Measurements from ENCODE around the gene TRMT10B. TPM values are rescaled to one million over a fixed set of nuclear protein-coding genes. Genes with fewer than 3 reads are reported as not detected.
A peak's percentile ranks its signal among the peaks of the same experiment; 100 is the strongest.

TRMT10B gene
- total and polyA plus RNA-seq, 2 of the 13 experiments (the other 11 are each of a cell fraction or from before 2014, with no cell fraction given) = 3.1 to 3.9 TPM

GRCh38 chr9:37778534-37778933 lies 24.9 kb downstream of the TRMT10B start:
- Histone ChIP-seq H3K79me2 (ENCODE audit: insufficient read depth, low read length) (peaks cover 17% of the 10 kb centered on the region), H3K4me3 (replicated peaks in 1 of 3; ENCODE audit: insufficient read depth in 1 of 3, low read depth in 2 of 3, low read length in 3 of 3) (no peak overlapping the region), H3K36me3 (replicated peaks in 1 of 2; ENCODE audit: control insufficient read depth in 1 of 2, insufficient read depth in 2 of 2, low read length in 2 of 2) (peaks cover 11 to 68% of the 10 kb centered on the region in 2 experiments), H3K4me1 (ENCODE audit: insufficient read depth, low read length) (peaks cover 18% of the 10 kb centered on the region), H2AFZ (ENCODE audit: low read length) (no peak overlapping the region), H3K9me3 (ENCODE audit: low read length) (no peaks in the 10 kb centered on the region), H3K27ac (ENCODE audit: extremely low read length, insufficient read depth, low read length) (no peak overlapping the region), H3K9ac (ENCODE audit: insufficient read depth, low read depth, low read length) (no peak overlapping the region), H3K4me2 (ENCODE audit: low read depth, low read length) (no peak overlapping the region), H4K20me1 (ENCODE audit: insufficient read depth, low read length) (peaks cover 3% of the 10 kb centered on the region; the same call in 1 of the 2 replicates), H3K27me3 (ENCODE audit: control insufficient read depth in 1 of 2, insufficient read depth in 2 of 2, low read length in 2 of 2) (no peaks in the 10 kb centered on the region)
- ChIA-PET CTCF (ENCODE audit: low intra/inter-chr PET ratio, low total read pairs) (no interaction called here), POLR2A (no interaction called here)
- TF ChIP-seq TARDBP (CRISPR knock-in tag; IDR thresholded peaks at IDR 0.05) = no peak
- no peak for TF ChIP-seq ZNF589 (CRISPR knock-in tag; conservative IDR thresholded peaks at IDR 0.05)
- TF ChIP-seq SNAPC5 (CRISPR knock-in tag; IDR thresholded peaks at IDR 0.05; ENCODE audit: borderline replicate concordance) = no peak
- no peak for TF ChIP-seq GPBP1L1 (CRISPR knock-in tag; IDR thresholded peaks at IDR 0.05)
- ATAC-seq = no peak
- intact Hi-C loops (cut with micrococcal nuclease; ENCODE audit: unreplicated experiment) = no loop called here
- BruUV-seq (replicated peaks) = no TSS peak
- in situ Hi-C loops (cut with HindIII; ENCODE audit: extremely low pct_ligation_motif_present, low pct_unique_long_range_greater_than_20kb) = no loop called here
- no peak for DNase-seq (ENCODE audit: low spot score)
- 100% methylated on average over 2 of the region's 2 CpGs for WGBS (ENCODE audit: low lambda C conversion rate)
- no peak for FAIRE-seq

GRCh38 chr9:37784291-37784615 lies 30.6 kb downstream of the TRMT10B start:
- 0% methylated on average over 6 of the region's 6 CpGs for WGBS (ENCODE audit: low lambda C conversion rate)
- FAIRE-seq = no peak
- peak overlapping the region; percentile 91 for H3K9ac ChIP-seq (ENCODE audit: insufficient read depth, low read depth, low read length)
- peak overlapping the region; percentile 81 to 95 (median 95) for H3K4me3 ChIP-seq (replicated peaks in 1 of 3; ENCODE audit: insufficient read depth in 1 of 3, low read depth in 2 of 3, low read length in 3 of 3)
- peaks cover 40% of the 10 kb centered on the region for H3K4me1 ChIP-seq (ENCODE audit: insufficient read depth, low read length)
- H3K79me2 ChIP-seq (ENCODE audit: insufficient read depth, low read length) = peaks cover 33% of the 10 kb centered on the region
- in situ Hi-C loops (cut with HindIII; ENCODE audit: extremely low pct_ligation_motif_present, low pct_unique_long_range_greater_than_20kb) (no loop called here), intact Hi-C loops (cut with micrococcal nuclease; ENCODE audit: unreplicated experiment) (loop anchor here (10.0 kb wide), 1 partner anchor 299 kb away; the partner anchor contains the start of gene POLR1E)
- TF ChIP-seq ARID2 (CRISPR knock-in tag; IDR thresholded peaks at IDR 0.05; ENCODE audit: borderline replicate concordance) = 0 out of 2 replicates have a peak, but pooled peaks have one; percentile 16
- no peak for TF ChIP-seq ZNF878 (CRISPR knock-in tag; IDR thresholded peaks at IDR 0.05)
- H2AFZ ChIP-seq (ENCODE audit: low read length) = no peak overlapping the region
- peaks cover 3% of the 10 kb centered on the region; the same call in 1 of the 2 replicates for H4K20me1 ChIP-seq (ENCODE audit: insufficient read depth, low read length)
- H3K36me3 ChIP-seq (replicated peaks in 1 of 2; ENCODE audit: control insufficient read depth in 1 of 2, insufficient read depth in 2 of 2, low read length in 2 of 2) = peaks cover 6 to 40% of the 10 kb centered on the region in 2 experiments; a peak in 4 of 5 replicates
- no peak for ATAC-seq
- ChIA-PET POLR2A (interaction anchor here (1.2 to 2.0 kb wide), 5 partner anchors 13 to 298 kb away, joined by 4 to 29 read pairs (median 6); partner anchors contain the start of genes DCAF10, POLR1E and TRMT10B), CTCF (ENCODE audit: low intra/inter-chr PET ratio, low total read pairs) (no interaction called here)
- no peaks in the 10 kb centered on the region for H3K9me3 ChIP-seq (ENCODE audit: low read length)
- peak overlapping the region; percentile 84 for H3K4me2 ChIP-seq (ENCODE audit: low read depth, low read length)
- H3K27ac ChIP-seq (ENCODE audit: extremely low read length, insufficient read depth, low read length) = peak overlapping the region; percentile 87
- TSS peak; percentile 45 for BruUV-seq (replicated peaks)
- DNase-seq (ENCODE audit: low spot score) = no peak
- no peaks in the 10 kb centered on the region for H3K27me3 ChIP-seq (ENCODE audit: control insufficient read depth in 1 of 2, insufficient read depth in 2 of 2, low read length in 2 of 2)
